PC-3 (cell line): ENCODE results near the gene ZNF385C. TPM values are rescaled to one million over a fixed set of nuclear protein-coding genes. Genes with fewer than 3 reads are reported as not detected.

ENCODE experiments used
- ATAC-seq: fragments of 200-7000 bp; cut with Tn5 transposase; 2 replicates; pipeline ENCODE4 v1.9.1; 2020; ENCODE audit warnings: mild to moderate bottlenecking, moderate library complexity
- BruUV-seq: library from RNA; stranded (reverse); fragments of 400-500 nt; replicated peaks from 2 replicates; lab custom pipeline; 2021; lab: Mats Ljungman, UMichigan
- CTCF ChIA-PET: fragments of 300-600 bp; sonication (Branson Sonifier 250); formaldehyde crosslinking; loops from one replicate; lab custom pipeline; 2022; ENCODE audit warnings: antibody characterized with exemption; lab: Charles Lee
- POLR2A ChIA-PET: fragments of 300-600 bp; sonication (Branson Sonifier 250); formaldehyde crosslinking; loops from one replicate; lab custom pipeline; 2022; ENCODE audit warnings: antibody characterized with exemption; ENCODE audit not compliant: unreplicated experiment; lab: Charles Lee
- DNase-seq: peaks from one replicate; pipeline ENCODE4 v3.0.0-alpha.2; 2015
- H2AFZ ChIP-seq: fragments of 300-600 bp; sonication (generic); 2 replicates; pipeline ENCODE4 v1.6.0; 2016; ENCODE audit warnings: antibody characterized with exemption, low read length
- H3F3A ChIP-seq: fragments of 300-600 bp; sonication (generic); one replicate; pipeline ENCODE4 v1.6.0; 2017; ENCODE audit warnings: antibody characterized with exemption, low read length, control low read depth, mild to moderate bottlenecking; ENCODE audit not compliant: unreplicated experiment
- H3K27ac ChIP-seq: fragments of 300-600 bp; sonication (generic); 2 replicates; pipeline ENCODE4 v1.5.1; 2016; ENCODE audit warnings: mild to moderate bottlenecking, low read length
- H3K27me3 ChIP-seq: fragments of 300-600 bp; sonication (generic); 2 replicates; pipeline ENCODE4 v1.6.1; 2016; ENCODE audit warnings: low read length, mixed read lengths
- H3K36me3 ChIP-seq: fragments of 300-600 bp; sonication (generic); 2 replicates; pipeline ENCODE4 v1.6.1; 2016; ENCODE audit warnings: low read depth, mixed run types, low read length, mixed read lengths
- H3K4me1 ChIP-seq: fragments of 300-600 bp; sonication (generic); 2 replicates; pipeline ENCODE4 v1.5.1; 2016; ENCODE audit warnings: low read length; ENCODE audit not compliant: insufficient read depth
- H3K4me2 ChIP-seq: fragments of 300-600 bp; sonication (generic); 2 replicates; pipeline ENCODE4 v1.6.0; 2016; ENCODE audit warnings: low read length
- H3K4me3 ChIP-seq: fragments of 300-600 bp; sonication (generic); 2 replicates; pipeline ENCODE4 v1.5.1; 2016; ENCODE audit warnings: mild to moderate bottlenecking, low read length, mixed read lengths
- H3K79me2 ChIP-seq: fragments of 300-600 bp; sonication (generic); 2 replicates; pipeline ENCODE4 v1.6.1; 2017; ENCODE audit warnings: low read length, mixed read lengths
- H3K9ac ChIP-seq: fragments of 300-600 bp; sonication (generic); 2 replicates; pipeline ENCODE4 v1.6.0; 2016; ENCODE audit warnings: mild to moderate bottlenecking, low read length
- H3K9me2 ChIP-seq: fragments of 300-600 bp; sonication (generic); replicated peaks from 2 replicates; pipeline ENCODE4 v1.6.1; 2016; ENCODE audit warnings: mixed run types, low read length, mixed read lengths
- H3K9me3 ChIP-seq: fragments of 300-600 bp; sonication (generic); 2 replicates; pipeline ENCODE4 v1.6.1; 2016; ENCODE audit warnings: low read length, mixed read lengths
- H4K20me1 ChIP-seq: fragments of 300-600 bp; sonication (generic); 2 replicates; pipeline ENCODE4 v1.6.1; 2016; ENCODE audit warnings: low read length, mixed read lengths
- EZH2 ChIP-seq: fragments of 300-600 bp; sonication (generic); IDR thresholded peaks from one replicate; pipeline ENCODE4 v1.6.1; 2017; ENCODE audit warnings: antibody characterized with exemption, mild to moderate bottlenecking, low read length; ENCODE audit not compliant: unreplicated experiment
- EZH2phosphoT487 ChIP-seq: fragments of 300-600 bp; sonication (generic); IDR thresholded peaks from 2 replicates; pipeline ENCODE4 v1.6.1; 2018; ENCODE audit warnings: mild to moderate bottlenecking, antibody characterized with exemption, low read length, borderline replicate concordance
- intact Hi-C: fragments of 100-400 bp; cut with micrococcal nuclease; formaldehyde crosslinking; loops from 2 replicates; pipeline ENCODE4 v1.9.0; 2023
- total RNA-seq: library from RNA; depleted of rRNA; stranded (reverse); fragments of >200 nt; gene quantifications from 2 replicates; pipeline ENCODE4 v1.2.3, GENCODE V29; 2014
- TF ChIP-seq, protein P1 (sequence below): fragments of 300-600 bp; sonication (generic); conservative IDR thresholded peaks from 2 replicates; pipeline ENCODE4 v1.5.1; 2017; ENCODE audit warnings: antibody characterized with exemption, low read depth, mild to moderate bottlenecking, low read length

Gene ZNF385C
- total RNA-seq, 1 experiment from 2014 or later, result 0.04 TPM

DNA sequence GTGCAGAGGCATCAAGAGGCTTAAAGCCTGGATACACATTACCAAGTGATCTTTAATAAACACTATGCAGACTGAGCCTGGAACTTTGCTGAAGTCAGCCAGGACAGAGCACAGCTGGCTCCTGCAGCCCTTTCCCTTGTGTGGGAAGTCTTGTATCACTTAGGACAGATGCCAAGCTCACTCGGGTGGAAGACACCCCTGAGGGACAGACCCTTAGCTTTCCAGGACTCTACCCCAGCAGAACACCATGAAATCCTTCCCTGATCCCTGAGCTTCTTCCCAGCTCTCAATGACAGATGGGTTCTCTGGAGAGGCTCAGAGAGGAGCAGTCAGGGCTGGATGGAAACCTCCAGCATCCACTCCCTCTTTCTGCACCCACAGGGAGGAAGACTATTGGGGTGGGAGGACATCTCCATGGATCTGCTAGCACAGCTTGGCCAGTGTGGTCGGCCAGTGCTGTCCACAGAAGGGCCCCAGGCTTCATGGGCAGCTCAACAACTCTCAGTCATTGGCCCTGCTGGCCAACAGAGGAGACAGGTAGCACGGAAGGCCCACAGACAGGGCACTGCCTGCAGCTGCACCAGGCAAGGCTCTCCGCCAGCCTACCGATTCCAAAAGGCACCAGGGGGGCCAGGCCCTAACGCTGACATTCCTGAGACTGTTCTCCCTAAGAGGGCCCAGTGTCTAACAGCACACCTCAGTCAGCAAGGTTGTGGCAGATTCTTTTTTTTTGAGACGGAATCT is 40.6 kb upstream of the ZNF385C start:
- no TSS peak for BruUV-seq
- ATAC-seq, result no peak
- Histone ChIP-seq H2AFZ (no peak overlapping the region), H3K4me3 (no peak overlapping the region), H3K4me2 (no peak overlapping the region), H3K79me2 (no peaks in the 10 kb centered on the region), H3F3A (no peaks in the 10 kb centered on the region), H3K9me3 (no peaks in the 10 kb centered on the region), H4K20me1 (no peaks in the 10 kb centered on the region), H3K4me1 (no peaks in the 10 kb centered on the region), H3K36me3 (no peaks in the 10 kb centered on the region), H3K9ac (no peak overlapping the region), H3K27me3 (no peaks in the 10 kb centered on the region), H3K9me2 (no peaks in the 10 kb centered on the region), H3K27ac (no peak overlapping the region)
- POLR2A ChIA-PET, result no interaction called here
- DNase-seq, result no peak
- no peak for TF ChIP-seq EZH2phosphoT487
- TF ChIP-seq, protein P1, sequence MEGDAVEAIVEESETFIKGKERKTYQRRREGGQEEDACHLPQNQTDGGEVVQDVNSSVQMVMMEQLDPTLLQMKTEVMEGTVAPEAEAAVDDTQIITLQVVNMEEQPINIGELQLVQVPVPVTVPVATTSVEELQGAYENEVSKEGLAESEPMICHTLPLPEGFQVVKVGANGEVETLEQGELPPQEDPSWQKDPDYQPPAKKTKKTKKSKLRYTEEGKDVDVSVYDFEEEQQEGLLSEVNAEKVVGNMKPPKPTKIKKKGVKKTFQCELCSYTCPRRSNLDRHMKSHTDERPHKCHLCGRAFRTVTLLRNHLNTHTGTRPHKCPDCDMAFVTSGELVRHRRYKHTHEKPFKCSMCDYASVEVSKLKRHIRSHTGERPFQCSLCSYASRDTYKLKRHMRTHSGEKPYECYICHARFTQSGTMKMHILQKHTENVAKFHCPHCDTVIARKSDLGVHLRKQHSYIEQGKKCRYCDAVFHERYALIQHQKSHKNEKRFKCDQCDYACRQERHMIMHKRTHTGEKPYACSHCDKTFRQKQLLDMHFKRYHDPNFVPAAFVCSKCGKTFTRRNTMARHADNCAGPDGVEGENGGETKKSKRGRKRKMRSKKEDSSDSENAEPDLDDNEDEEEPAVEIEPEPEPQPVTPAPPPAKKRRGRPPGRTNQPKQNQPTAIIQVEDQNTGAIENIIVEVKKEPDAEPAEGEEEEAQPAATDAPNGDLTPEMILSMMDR, result no peak
- TF ChIP-seq EZH2, result no peak
- CTCF ChIA-PET, result no interaction called here
- intact Hi-C loops, result no loop called here

DNA sequence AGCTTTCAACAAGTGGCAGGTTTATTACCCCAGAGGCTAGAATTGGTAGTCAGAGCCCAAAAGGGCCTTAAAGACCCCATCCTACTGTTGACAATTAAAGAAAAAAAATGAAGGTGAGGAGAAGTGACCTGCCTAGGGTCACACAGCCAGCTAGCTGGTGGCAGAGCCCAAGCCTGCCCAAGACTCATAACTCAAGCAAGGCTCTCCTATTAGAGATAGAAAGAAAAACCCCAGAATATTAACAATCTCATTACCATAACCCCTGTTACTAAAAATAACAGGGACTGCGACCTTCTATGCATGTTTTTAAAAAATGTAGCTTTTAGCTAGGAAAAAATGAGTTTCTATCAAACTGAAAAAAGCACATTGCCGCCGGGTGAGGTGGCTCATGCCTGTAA is 38.4 kb upstream of the ZNF385C start:
- H3F3A ChIP-seq, result no peaks in the 10 kb centered on the region
- H3K4me3 ChIP-seq, result no peak overlapping the region
- TF ChIP-seq EZH2phosphoT487, result no peak
- TF ChIP-seq EZH2, result no peak
- TF ChIP-seq, protein P1, result no peak
- no peaks in the 10 kb centered on the region for H3K4me1 ChIP-seq
- no peaks in the 10 kb centered on the region for H3K36me3 ChIP-seq
- no peaks in the 10 kb centered on the region for H3K27me3 ChIP-seq
- no TSS peak for BruUV-seq
- H3K9ac ChIP-seq, result no peak overlapping the region
- ATAC-seq, result no peak
- H2AFZ ChIP-seq, result no peak overlapping the region
- no peak for DNase-seq
- intact Hi-C loops, result no loop called here
- H3K27ac ChIP-seq, result no peak overlapping the region
- H3K9me2 ChIP-seq, result no peaks in the 10 kb centered on the region
- H3K9me3 ChIP-seq, result no peaks in the 10 kb centered on the region
- H4K20me1 ChIP-seq, result no peaks in the 10 kb centered on the region
- H3K79me2 ChIP-seq, result no peaks in the 10 kb centered on the region
- ChIA-PET CTCF (no interaction called here), POLR2A (no interaction called here)
- H3K4me2 ChIP-seq, result no peak overlapping the region
